SK-N-SH (cell line): ENCODE data around the gene RBMS1.

Experiments
- CTCF ChIP-seq: fragments of 200-600 bp; sonication (generic); IDR thresholded peaks from 2 replicates; pipeline ENCODE4 v1.6.1; 2017; ENCODE audit warnings: antibody characterized with exemption, mild to moderate bottlenecking, moderate library complexity
- JUND ChIP-seq: IDR thresholded peaks from 2 replicates; pipeline ENCODE4 v1.4.0; 2012
- RAD21 ChIP-seq: IDR thresholded peaks from 2 replicates; pipeline ENCODE4 v1.6.1; 2012; ENCODE audit warnings: mild to moderate bottlenecking, low read length
- RFX5 ChIP-seq: IDR thresholded peaks from 2 replicates; pipeline ENCODE4 v1.6.1; 2012; ENCODE audit warnings: mild to moderate bottlenecking, improper control_type of control experiment, low read length
- SMC3 ChIP-seq: IDR thresholded peaks from 2 replicates; pipeline ENCODE4 v1.6.1; 2012; ENCODE audit warnings: low read depth, low read length, improper control_type of control experiment

GRCh38 chr2:160423126-160423525 lies 70.5 kb downstream of the RBMS1 start:
- TF ChIP-seq RAD21 (no peak), SMC3 (no peak), JUND (no peak), RFX5 (no peak), CTCF (no peak)
